ENCODE data around the gene CLGN. TPM values are rescaled to one million over a fixed set of nuclear protein-coding genes. Genes with fewer than 3 reads are reported as not detected.

The CLGN gene
- total and polyA plus RNA-seq, 2 of the 4 experiments (the other 2 are of a cell fraction), result 0.36 to 0.75 TPM

DNA sequence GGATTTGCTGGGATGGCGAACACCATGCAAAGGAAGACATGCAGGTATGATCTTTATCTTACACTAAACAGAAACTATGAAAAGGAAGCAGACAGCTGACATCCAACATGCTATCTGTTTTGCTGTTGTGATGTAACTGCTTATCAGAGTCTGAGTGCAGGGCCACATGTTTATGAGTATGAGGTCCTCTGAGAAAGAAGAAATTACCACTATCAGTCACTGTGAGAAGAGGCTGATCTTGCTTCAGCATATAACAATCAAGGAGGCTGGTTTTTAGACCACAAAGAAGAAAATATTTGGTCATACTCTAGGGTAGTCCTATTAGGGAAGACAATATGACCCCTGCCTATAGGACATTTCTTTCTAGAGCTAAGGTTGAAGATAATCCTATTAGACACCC, 18.5 kb downstream of the CLGN start:
- H3K4ac ChIP-seq (ENCODE audit: low read depth, low read length), result no peak overlapping the region
- no peaks in the 10 kb centered on the region for H3K36me3 ChIP-seq (ENCODE audit: control insufficient read depth, insufficient read depth, low read length)
- H4K5ac ChIP-seq (ENCODE audit: low read depth, low read length), result no peak overlapping the region
- no peak overlapping the region for H2AK9ac ChIP-seq (replicated peaks; ENCODE audit: low read depth, low read length, poor library complexity)
- WGBS, 2 experiments (ENCODE audit: extremely low coverage in 2 of 2, insufficient read length in 1 of 2), result no CpG with 5 or more reads among the region's 1 CpG
- ChIA-PET CTCF (no interaction called here), POLR2A (ENCODE audit: unreplicated experiment) (no interaction called here)
- no peak overlapping the region for H2BK5ac ChIP-seq (ENCODE audit: low read depth, low read length, poor library complexity, severe bottlenecking)
- no peak overlapping the region for H3K4me3 ChIP-seq (ENCODE audit: insufficient read depth, low read depth, low read length)
- DNase-seq (no peak), ATAC-seq (ENCODE audit: low read depth) (no peak)
- dilution Hi-C loops (cut with HindIII; ENCODE audit: low sequenced_read_pairs, unreplicated experiment), result no loop called here
- no peak overlapping the region for H3K23ac ChIP-seq (ENCODE audit: low read depth, low read length)
- no peak overlapping the region for H4K91ac ChIP-seq (ENCODE audit: insufficient read depth, low read depth, low read length)
- no peak overlapping the region for H2BK120ac ChIP-seq (ENCODE audit: low read depth, low read length)
- BruUV-seq (replicated peaks), result no TSS peak
- no peak overlapping the region for H3K18ac ChIP-seq (ENCODE audit: low read depth, low read length)
- H3K27ac ChIP-seq (ENCODE audit: insufficient read depth, low read length), result no peak overlapping the region
- H3K9me1 ChIP-seq (ENCODE audit: insufficient read depth, low read length), result no peaks in the 10 kb centered on the region
- H3K27me3 ChIP-seq (ENCODE audit: control insufficient read depth, insufficient read depth, low read length), result no peaks in the 10 kb centered on the region; the same call in 1 of the 2 replicates
- in situ Hi-C loops (cut with MboI; ENCODE audit: low sequenced_read_pairs), result no loop called here
- H3K79me1 ChIP-seq (ENCODE audit: low read depth in 1 of 2, low read length in 2 of 2), result no peaks in the 10 kb centered on the region
- H2AK5ac ChIP-seq (ENCODE audit: low read depth, low read length), result no peak overlapping the region
- no peak overlapping the region for H2BK15ac ChIP-seq (ENCODE audit: low read depth, low read length)
- H3K14ac ChIP-seq (replicated peaks; ENCODE audit: low read depth, low read length), result no peak overlapping the region
- no peak overlapping the region for H4K8ac ChIP-seq (ENCODE audit: low read depth in 2 of 2, low read length in 2 of 2)
- no peaks in the 10 kb centered on the region for H4K20me1 ChIP-seq (ENCODE audit: insufficient read depth, low read length)
- H3K4me2 ChIP-seq (ENCODE audit: low read depth, low read length), result no peak overlapping the region
- H3K9me3 ChIP-seq (ENCODE audit: control insufficient read depth, insufficient read depth, low read length), result no peaks in the 10 kb centered on the region
- H3K4me1 ChIP-seq (ENCODE audit: control insufficient read depth, insufficient read depth, low read length), result no peaks in the 10 kb centered on the region
- H3K56ac ChIP-seq (ENCODE audit: extremely low read depth, insufficient read depth, low read length), result no peak overlapping the region
- no peak overlapping the region for H3K9ac ChIP-seq (ENCODE audit: low read depth, low read length)
- intact Hi-C loops (cut with micrococcal nuclease), result no loop called here
- no peak for TF ChIP-seq BHLHE40 (IDR thresholded peaks at IDR 0.05; ENCODE audit: low read depth, low read length)
- TF ChIP-seq, protein P1, sequence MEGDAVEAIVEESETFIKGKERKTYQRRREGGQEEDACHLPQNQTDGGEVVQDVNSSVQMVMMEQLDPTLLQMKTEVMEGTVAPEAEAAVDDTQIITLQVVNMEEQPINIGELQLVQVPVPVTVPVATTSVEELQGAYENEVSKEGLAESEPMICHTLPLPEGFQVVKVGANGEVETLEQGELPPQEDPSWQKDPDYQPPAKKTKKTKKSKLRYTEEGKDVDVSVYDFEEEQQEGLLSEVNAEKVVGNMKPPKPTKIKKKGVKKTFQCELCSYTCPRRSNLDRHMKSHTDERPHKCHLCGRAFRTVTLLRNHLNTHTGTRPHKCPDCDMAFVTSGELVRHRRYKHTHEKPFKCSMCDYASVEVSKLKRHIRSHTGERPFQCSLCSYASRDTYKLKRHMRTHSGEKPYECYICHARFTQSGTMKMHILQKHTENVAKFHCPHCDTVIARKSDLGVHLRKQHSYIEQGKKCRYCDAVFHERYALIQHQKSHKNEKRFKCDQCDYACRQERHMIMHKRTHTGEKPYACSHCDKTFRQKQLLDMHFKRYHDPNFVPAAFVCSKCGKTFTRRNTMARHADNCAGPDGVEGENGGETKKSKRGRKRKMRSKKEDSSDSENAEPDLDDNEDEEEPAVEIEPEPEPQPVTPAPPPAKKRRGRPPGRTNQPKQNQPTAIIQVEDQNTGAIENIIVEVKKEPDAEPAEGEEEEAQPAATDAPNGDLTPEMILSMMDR (conservative IDR thresholded peaks at IDR 0.05; ENCODE audit: low read depth, low read length), result no peak
- TF ChIP-seq RCOR1 (IDR thresholded peaks at IDR 0.05; ENCODE audit: insufficient replicate concordance, low read length), result no peak
- TF ChIP-seq MXI1 (IDR thresholded peaks at IDR 0.05; ENCODE audit: borderline replicate concordance, low read depth, low read length), result no peak
- TF ChIP-seq, protein P2, sequence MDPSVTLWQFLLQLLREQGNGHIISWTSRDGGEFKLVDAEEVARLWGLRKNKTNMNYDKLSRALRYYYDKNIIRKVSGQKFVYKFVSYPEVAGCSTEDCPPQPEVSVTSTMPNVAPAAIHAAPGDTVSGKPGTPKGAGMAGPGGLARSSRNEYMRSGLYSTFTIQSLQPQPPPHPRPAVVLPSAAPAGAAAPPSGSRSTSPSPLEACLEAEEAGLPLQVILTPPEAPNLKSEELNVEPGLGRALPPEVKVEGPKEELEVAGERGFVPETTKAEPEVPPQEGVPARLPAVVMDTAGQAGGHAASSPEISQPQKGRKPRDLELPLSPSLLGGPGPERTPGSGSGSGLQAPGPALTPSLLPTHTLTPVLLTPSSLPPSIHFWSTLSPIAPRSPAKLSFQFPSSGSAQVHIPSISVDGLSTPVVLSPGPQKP (IDR thresholded peaks at IDR 0.05; ENCODE audit: borderline replicate concordance, low read depth, low read length), result no peak
- no peak for TF ChIP-seq CHD1 (IDR thresholded peaks at IDR 0.05; ENCODE audit: low read depth, low read length)
- TF ChIP-seq POLR2A (IDR thresholded peaks at IDR 0.05; ENCODE audit: low read depth, low read length), result no peak
- TF ChIP-seq SMC3 (IDR thresholded peaks at IDR 0.05; ENCODE audit: low read depth, low read length), result no peak
- no peak for TF ChIP-seq MAZ (IDR thresholded peaks at IDR 0.05; ENCODE audit: borderline replicate concordance, low read depth, low read length)
- no peak for TF ChIP-seq RFX5 (IDR thresholded peaks at IDR 0.05; ENCODE audit: low read depth, low read length)
- no peak for TF ChIP-seq MAFK (IDR thresholded peaks at IDR 0.05; ENCODE audit: low read depth, low read length)
- no peak for TF ChIP-seq NFE2L2 (IDR thresholded peaks at IDR 0.05; ENCODE audit: low read depth, low read length)
- no peak for TF ChIP-seq FOS (IDR thresholded peaks at IDR 0.05; ENCODE audit: low read depth, low read length)
- TF ChIP-seq, protein P3, sequence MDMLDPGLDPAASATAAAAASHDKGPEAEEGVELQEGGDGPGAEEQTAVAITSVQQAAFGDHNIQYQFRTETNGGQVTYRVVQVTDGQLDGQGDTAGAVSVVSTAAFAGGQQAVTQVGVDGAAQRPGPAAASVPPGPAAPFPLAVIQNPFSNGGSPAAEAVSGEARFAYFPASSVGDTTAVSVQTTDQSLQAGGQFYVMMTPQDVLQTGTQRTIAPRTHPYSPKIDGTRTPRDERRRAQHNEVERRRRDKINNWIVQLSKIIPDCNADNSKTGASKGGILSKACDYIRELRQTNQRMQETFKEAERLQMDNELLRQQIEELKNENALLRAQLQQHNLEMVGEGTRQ (IDR thresholded peaks at IDR 0.05; ENCODE audit: low read depth, low read length), result no peak
- TF ChIP-seq CEBPB (IDR thresholded peaks at IDR 0.05; ENCODE audit: low read depth, low read length), result no peak
- no peak for TF ChIP-seq RAD21 (IDR thresholded peaks at IDR 0.05; ENCODE audit: low read length)
- no peak overlapping the region for H2AFZ ChIP-seq (replicated peaks; ENCODE audit: low read length, poor library complexity)
- H2BK20ac ChIP-seq (ENCODE audit: low read depth, low read length), result no peak overlapping the region

Measured in IMR-90 (cell line).